OCI-LY3 (cell line): Measurements from ENCODE around the gene AACS.

Source experiments
- EZH2phosphoT487 ChIP-seq: fragments of 200-600 bp; shearing (Covaris generic); IDR thresholded peaks from 2 replicates; pipeline ENCODE4 v1.6.1; 2018; ENCODE audit warnings: antibody characterized with exemption, mixed run types, low read depth
- TF ChIP-seq, protein P1 (sequence below): fragments of 200-600, 300-600 bp; sonication (generic); IDR thresholded peaks from 2 replicates; pipeline ENCODE4 v1.5.1; 2014; ENCODE audit warnings: antibody characterized with exemption, low read length, low read depth

DNA sequence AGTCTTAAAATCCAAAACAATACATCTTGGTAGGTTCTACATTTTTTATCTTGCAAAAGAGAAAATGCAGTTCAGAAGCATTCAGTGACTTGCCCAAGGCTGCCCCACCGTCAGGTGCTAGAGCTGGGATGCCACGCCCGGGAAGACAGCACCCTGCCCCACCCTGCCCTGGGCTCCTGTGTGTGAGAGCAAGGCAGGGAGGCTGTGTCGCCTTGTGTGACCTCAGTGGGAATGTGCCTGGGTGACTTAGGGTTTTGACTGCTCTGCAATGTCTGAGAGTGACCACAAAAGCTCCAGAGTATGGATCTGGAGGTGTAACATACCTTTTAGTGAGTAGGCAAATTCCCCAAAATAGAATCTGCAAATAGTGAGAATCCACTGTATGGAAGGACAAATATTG lies 60.0 kb downstream of the AACS start:
- TF ChIP-seq, protein P1, sequence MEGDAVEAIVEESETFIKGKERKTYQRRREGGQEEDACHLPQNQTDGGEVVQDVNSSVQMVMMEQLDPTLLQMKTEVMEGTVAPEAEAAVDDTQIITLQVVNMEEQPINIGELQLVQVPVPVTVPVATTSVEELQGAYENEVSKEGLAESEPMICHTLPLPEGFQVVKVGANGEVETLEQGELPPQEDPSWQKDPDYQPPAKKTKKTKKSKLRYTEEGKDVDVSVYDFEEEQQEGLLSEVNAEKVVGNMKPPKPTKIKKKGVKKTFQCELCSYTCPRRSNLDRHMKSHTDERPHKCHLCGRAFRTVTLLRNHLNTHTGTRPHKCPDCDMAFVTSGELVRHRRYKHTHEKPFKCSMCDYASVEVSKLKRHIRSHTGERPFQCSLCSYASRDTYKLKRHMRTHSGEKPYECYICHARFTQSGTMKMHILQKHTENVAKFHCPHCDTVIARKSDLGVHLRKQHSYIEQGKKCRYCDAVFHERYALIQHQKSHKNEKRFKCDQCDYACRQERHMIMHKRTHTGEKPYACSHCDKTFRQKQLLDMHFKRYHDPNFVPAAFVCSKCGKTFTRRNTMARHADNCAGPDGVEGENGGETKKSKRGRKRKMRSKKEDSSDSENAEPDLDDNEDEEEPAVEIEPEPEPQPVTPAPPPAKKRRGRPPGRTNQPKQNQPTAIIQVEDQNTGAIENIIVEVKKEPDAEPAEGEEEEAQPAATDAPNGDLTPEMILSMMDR = no peak
- no peak for TF ChIP-seq EZH2phosphoT487
